NCI-H510A treated with DMSO at 0.1 percent for 48 hours (cell line): Measurements from ENCODE around the gene TLR5.
A peak's percentile ranks its signal among the peaks of the same experiment; 100 is the strongest.

Experiments
- DNase-seq: peaks from one replicate; lab custom pipeline; 2025; lab: John Stamatoyannopoulos, UW

Gene TLR5

DNA sequence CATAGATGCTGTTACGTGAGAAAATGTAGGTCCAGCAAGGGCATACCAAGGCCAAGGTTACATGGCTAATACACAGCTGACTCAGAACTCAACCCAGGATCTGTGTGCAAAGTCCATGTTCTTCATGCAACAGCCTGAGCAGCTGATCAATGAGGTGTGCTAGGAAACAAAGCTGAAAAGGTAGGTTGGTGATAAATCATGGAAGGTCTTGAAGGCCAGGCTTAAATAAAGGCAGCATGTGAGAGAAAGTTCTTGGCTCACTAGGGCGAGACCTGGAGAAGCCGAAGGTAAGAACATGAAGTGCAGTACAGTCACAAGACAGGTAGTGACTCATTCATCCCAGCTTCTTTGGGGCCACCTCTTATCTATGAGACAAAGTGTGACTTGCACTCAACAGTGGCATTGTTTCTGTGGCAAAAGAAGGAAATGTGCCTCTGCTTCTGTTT is 33.4 kb downstream of the TLR5 start:
- no peak for DNase-seq

DNA sequence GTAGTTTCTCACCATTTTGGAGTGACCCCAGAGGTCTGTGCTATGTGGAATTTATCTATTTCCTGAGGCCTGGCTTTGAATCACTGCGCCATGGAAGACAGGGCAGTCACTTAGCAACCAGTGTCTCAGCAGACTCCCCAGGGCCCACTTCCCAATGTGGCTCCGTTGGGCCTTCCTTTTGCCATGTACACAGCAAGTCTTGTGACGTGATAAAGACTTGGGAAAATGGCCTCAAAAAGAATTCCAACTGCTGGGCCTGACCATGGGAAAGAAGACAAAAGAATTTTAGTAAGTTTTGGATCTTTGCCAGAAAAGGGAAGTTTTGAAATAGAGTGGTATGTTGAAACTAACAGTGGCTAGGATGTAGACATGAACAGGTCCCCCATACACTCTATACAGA is 36.2 kb downstream of the TLR5 start:
- no peak for DNase-seq

DNA sequence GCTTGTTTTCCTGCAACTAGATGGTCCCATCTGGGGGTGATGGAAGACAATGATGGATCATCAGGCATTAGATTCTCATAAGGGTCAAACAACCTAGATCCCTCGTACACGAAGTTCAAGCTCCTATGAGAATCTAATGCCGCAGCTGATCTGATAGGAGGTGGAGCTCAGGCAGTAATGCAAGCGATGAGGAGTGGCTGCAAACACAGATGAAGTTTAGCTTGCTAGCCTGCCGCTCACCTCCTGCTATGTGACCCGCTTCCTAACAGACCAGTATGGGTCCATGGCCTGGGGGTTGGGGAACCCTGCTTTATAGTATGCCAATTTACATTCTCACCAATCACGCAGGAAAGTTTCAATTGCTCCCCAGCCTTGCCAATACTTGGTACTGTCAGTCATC is 37.5 kb downstream of the TLR5 start:
- no peak for DNase-seq

DNA sequence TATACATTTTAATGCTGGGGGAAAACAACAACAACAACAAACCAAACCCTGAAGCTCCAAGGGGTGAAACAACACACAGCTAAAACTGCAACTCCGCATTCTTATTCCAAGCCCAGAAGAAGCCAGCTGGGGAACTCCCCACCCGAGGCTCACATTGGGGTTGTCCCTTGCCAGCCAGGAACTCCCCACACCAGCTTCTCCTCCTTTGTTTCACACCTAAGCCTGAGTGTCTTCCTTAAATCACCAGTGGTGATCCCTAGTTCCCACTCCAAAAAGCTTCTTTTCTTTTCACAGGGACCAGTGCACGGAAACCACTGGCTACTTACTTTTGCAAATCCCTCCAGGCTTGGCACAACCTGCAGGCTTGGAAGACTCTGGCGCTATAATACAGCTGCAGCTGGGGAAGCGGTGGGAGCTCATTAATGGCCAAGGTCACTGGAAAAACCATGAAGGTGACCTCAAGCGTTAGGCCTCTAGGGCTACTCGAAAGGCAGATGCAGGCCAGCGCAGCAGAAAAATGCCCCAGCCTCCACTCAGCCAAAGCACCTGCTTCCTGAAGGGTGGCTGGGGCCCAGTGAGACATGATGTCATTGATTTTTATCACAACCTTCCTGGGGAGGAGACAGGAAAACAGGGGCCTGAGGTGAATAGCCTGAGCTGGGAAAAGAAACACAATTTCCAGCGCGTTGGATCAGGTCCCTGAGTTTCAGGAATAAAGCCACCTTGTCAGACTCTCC is 40.1 kb downstream of the TLR5 start:
- DNase-seq: peak; percentile 72

DNA sequence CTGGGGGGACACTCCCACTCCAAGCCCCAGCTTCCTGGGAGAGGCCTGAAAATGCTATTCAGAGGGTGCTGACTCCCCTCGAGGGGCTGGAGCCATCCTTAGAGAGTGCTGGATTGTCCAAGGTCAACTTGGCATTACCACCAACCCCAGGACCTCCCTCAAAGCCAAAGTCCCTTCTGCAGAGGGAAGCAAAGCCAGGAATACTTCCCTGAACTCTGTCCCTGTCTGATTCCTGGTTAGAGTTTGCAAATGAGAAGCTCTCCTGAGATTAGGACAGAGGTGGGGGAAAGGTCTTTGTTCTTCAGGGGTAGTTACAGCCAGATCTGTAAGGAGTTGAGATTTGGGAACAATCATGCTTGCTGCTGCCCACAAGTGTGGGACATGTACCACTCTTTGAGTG is 45.3 kb downstream of the TLR5 start:
- DNase-seq: no peak

DNA sequence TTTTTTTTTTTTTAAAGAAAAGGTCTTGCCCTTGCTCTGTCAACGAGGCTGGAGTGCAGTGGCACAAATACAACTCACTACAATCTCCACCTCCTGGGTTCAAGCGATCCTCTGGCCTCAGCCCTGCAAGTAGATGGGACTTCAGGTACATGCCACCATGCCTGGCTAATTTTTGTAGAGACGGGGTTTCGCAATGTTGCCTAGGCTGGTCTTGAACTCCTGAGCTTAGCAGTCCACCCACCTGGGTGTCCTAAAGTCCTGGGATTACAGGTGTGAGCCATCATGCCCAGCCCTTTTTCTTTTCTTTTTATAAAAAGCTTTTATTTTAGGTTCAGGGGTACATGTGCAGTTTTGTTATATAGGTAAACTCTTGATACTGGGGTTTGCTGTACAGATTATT is 47.2 kb downstream of the TLR5 start:
- DNase-seq: no peak

DNA sequence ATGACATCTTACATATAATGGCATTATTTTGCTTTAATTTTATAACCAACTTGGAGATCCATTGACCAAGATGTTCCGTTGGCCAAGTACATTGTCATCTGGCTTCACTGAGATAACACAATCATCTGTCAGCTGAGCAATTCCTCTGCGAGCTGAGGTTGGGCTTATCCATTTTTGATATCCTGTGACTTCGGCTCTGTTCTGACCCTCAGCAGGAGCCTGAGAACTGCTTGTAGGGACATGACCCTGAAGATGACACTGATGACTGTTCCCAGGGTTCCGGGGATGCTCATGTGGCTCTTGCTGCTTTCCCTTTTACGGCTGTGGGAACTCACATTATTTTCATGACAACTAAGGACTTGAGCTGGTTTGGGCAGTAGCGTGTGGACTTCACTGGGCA is 51.2 kb downstream of the TLR5 start:
- no peak for DNase-seq

DNA sequence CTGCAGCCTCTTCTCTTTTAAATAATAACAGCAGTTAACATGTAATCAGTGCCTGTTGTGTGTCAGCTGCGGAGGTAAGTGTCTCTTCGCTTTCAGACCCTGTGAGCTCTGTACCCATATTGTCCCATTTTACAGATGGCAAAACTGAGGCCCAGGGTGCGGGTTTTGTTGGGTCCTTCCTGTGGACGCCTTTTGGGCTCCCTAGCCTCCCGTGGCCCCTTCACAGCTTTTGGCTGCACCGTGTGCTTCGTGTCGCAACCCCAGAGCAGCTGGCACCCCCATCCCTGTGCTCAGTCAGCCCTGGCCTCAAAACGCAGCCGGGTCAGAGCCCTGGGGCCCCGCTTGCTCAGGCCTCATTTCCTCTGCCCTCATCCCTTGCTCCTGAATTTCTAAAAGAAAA is 53.8 kb downstream of the TLR5 start:
- no peak for DNase-seq

DNA sequence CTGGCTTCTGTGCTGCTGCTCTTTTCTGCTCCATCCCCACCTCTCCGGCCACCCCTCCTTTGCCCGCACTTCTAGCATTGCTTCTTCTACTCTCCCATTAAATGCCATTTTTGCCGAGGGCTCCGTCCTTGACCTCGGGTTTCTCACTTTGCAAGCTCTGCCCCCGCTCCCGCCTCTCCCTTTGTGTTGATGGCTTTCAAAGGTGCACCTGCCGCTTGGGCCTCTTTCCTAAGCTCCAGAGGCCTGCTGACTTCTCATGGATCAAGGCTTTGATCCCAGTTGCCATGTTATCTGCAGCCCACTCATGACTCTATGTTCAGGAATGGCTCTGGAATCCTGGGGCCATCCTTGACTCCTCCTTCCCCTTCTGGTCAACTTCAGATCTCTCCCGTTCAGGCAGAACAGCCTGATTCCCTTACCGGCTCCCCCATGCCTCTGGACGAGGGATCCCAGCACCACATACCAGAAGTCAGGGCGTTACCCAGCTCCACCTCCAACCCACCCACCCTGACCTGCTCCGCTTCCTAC is 54.3 kb downstream of the TLR5 start:
- DNase-seq: no peak

DNA sequence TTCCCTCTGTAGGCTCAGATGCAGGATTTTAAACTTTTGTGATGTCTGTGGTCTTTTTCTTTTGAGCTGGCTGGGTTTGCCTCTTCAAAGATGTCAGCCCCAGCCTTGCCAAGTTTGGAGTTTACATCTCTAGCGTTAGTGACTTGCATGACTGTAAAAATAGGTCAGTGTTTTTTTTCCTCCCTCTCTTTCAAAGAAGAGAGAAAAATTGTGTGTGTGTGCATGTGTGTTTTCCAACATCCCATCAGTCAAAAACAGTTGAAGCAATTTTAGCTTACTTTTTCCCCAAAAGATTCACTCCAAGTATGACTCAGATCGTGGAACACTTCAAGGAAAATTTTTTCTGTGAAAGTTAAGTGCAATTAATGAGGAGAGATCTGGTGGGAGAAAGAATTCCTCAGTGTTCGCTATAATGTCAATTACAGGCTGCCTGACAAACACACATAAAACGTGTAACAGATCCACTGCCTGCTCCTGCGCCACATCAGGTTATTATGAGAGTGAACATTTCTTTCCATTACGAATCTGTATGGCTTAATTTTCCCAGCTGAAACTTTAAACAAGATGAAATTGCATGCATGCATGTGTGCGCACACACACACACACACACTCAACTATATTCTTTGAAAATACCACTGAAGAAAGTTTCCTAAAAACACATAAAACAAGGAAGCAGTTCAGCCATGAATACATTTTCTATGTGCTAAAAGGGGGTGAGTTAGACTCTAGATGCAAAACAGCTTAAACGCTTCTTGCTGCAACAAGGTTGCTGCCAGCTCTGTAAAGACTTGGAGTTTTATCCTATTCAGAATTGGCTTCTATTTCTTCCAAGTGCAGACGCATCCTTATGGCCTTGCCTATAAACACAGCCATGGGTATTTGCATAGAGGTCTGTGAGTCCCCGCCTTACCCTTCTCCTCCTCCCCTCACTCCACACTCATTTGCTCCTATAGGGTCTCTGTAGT is 55.5 kb downstream of the TLR5 start:
- no peak for DNase-seq

DNA sequence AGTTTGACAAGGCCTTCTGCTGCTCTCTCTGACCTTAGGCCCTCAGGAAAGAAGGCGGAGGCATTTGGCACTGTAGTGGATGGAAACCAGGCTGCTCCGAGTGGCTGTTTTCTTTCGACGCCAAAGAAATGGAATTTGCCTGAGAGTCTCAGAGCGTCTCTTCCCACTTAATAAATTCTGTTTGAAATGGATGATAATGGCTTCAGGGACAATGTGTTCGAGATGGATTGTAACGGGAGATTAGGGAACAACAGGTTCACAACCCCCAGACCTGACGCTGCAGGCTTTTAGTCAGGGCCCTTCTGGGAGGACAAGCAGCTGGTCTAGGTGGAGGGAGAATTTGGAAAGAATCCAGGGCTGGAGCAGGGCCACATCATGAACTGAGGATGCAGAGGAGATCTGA is 58.6 kb downstream of the TLR5 start:
- DNase-seq: no peak

DNA sequence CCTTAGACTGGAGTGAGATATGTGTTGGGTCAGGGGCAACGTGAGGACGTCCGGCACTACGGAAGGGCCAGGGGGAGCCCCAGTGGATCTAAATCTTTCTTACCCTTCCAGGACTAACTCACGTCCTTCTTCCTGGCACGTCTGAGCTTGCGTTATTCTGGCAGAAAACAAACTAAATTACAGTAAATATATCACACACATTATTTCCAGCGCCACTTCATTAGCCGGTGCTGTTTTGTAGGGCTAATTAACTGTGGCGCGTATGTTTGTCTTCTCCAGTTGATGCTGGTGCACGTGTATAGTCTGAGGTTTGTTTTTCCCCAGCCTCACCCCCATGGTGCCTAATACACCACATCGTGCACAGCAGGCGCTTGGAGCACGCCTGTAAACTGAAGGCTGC is 59.2 kb downstream of the TLR5 start:
- no peak for DNase-seq

DNA sequence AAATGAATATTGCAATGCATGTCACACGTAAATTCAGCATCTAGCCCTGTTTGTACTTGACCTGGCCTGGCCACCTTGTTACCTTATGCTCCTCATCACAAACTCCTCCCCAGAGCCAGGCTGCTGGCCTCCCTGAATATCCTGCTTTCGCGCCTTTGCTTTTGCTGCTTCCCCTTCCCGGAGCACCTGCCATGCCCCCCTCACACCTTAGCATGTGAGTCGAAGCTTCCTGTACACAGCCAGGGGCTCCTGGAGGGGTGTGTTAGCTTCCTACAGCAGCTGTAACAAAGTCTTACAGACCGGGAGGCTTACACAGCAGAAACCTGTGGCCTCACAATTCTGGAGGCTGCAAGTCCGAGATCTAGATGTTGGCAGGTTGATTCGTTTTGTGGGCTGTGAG is 60.1 kb downstream of the TLR5 start:
- DNase-seq: no peak

DNA sequence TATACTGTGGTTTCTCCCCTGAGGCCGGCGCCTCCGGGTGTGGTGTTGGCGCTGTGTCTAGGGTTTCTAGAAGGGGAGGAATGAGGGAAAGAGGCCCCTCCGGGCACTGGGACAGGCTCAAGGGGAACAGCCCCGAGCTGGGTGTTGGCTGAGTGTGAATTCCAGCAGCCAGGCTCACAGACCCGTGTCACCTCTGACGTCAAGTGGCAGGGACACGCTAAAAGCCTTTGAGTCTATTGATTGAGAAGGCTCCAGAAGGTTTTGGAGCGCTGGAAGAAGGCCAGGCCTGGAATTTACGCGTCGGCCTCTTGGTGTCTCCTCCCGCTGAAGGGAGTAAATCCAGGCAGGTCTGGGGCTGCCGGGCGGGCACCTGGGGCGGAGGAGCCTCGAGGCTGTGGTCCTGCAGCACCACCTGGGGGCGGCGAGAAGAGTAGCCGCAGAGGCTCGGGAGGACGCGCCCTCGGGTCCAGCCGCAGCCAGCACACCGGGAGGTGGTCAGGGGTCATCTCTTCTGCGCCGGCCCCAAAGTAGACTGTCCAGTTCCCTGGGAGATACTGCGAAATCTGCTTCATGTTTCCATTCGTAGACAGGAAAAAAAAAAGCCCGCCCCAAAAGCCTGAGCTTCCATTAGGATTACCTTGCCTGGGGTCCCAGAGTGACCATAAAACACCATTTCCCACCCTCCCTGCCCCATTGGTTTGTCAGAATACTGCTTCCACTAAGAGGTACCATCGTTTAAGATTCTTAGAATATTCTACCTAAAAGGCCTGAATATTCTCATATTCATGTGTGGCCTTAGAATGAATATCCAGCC is 61.7 kb downstream of the TLR5 start:
- peak; percentile 87 for DNase-seq

DNA sequence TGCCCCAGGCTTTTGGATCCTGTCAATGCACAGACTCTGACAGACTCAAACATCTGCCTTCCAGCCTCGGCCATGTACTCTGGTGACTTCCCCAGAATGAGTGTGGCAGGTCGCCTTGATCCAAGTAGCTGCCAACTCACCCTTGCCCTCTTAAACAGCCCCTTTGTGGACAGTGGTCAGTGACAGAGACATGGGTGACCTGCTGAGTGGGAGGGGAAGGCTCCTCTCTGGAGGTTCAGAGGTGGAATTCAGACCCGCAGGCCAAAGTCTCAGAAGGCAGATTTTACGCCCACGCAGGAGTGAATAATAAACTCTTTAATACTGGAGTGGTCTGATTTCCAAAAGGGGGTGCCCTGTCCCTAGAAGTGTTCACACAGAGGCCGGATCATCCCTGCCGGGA is 63.5 kb downstream of the TLR5 start:
- DNase-seq: no peak

DNA sequence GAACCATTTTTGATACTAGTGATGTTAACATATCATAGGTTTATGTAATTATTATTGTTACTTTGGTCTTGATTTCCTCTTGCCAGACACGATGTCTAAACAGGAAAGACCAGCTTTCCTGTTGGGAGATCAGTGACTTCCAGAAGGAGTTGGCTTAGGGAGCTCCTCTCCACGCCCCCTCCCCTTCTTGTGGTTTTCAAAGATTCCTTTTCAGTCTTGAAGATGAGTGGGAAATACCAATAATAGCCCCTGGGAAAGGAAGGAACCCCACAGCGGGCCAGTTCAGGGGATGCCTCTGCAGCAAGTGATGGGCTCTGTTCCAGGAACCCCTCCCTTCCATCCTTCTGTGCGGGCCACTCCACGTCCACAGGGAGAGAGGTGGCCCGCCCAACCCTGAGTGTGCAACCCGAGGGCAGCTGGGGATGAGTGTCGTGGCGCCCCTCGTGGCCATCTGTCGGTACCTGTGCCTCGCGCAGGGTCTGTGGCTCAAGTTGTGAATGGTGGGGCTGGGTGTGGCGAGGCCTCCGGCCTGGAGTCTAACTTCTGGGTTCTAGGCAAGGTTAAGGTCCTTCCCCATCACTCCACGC is 65.7 kb downstream of the TLR5 start:
- no peak for DNase-seq

DNA sequence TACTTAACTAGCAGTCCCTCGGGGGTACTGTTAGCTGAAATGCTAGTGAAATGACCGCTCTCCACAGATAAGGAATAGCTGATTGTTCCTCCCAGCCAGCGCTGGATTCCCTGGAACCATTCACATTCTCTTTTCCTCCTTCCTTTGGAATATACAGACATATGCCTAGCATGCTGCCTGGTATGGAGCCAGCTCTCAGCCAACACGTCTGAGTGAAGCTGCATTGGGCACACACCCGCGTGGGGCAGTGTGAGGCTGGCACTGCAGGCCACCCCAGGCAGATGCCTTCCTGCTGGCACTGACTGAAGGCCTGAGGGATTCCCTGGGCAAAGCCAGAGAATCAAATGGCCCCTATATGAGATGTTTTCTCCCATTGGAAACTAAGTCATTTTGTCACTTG is 66.7 kb downstream of the TLR5 start:
- DNase-seq: no peak

DNA sequence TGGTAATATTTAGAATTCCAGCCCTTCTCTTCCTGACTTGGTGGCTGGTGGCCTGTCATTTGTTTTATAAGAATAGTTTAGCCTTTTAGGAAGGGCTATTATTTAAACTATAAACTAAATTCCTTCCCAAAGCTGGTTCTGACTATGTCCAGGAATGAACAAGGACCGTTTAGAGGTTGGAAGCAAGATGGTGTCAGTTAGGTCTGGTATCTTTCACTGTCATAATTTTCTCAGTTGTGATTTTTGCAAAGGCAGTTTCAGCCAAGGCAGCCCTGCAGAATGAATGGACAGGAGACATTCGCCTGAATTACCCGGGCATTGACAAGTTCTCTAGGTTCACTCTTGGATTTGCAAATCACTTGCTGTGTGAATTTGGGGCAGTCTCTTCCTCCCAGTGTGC is 67.2 kb downstream of the TLR5 start:
- DNase-seq: no peak

DNA sequence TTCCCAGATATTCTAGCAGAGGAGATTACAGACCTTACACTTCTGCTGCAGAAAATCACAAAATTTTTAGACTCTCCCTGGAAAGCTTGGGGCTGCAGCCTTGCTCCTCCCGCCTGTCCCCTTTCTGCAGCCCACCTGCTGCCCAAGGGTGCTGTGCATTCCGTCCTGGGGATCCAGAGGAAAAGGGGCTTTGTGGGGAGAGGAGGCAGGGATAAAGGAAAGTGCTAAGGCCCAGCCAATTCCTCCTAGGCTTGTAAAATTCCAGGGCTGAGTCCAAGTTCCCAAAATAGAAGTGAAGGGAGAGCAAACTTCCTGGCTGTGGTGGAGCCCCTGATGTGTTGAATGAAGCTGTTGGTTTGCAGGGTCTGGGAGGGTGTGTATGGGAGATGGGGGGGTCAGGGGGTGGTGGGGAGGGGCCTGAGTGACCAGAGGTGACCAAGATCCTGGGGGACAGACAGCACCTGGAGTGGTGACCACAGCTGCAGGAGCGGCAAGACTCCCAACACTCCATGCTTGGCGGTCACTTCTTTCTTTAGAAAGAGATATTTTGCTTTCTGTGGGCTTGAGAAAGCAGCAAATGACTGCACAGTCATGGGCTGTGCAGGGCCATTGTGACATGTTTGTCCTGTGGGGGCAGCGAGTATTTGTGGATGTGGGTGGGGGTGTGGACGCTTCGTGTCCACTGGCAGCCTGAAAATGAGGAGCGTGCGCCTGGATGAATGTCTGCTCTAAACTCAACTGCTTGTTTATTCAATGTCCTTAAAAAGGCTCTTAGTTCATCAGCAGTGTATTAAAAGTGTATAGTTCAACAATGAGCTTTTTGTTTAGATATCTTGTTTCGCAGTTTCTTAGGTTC is 68.4 kb downstream of the TLR5 start:
- peak; percentile 2 for DNase-seq

DNA sequence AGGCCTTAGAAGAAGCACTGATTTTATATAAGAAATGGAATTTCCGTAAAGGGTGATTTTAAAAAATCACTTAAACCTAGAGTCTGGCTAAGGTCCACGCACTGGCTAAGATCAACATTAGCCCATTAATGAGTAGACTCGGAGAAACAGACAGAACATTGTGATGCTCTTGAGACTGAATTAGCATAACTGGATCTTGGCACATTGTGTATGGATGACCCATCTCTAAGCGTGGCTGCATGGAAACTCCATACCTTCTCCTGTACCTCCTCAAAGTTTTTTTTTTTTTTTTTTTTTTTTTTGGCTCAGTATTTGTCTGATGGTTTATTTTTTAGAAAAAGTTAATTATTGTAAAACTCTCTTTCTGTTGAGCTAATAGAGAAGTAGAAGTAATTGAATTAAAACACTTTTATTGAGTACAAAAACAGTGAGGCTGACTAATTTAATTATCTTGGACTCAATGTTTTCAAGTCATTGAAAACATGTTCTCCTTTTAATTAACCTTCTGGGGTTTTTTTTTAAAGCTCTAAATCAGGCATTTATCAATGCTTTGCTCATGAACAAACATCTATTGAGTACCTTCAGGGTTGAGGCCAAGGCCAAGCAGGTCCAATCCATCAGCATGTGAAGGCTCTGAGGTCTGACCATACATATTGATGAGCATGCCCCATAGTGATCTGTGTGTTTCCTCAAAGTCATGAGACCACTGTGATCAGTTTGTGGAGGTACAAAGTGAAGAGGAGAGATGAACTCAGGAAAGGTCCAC is 74.0 kb downstream of the TLR5 start:
- DNase-seq: no peak
